GM19397 (cell line): Measurements from ENCODE around the gene AQP5.

ENCODE experiments used
- ATAC-seq: cut with Tn5 transposase; IDR thresholded peaks from one replicate; pipeline ENCODE4 v1.9.1; 2021; ENCODE audit warnings: mild to moderate bottlenecking, moderate library complexity; ENCODE audit not compliant: unreplicated experiment

Gene AQP5

DNA sequence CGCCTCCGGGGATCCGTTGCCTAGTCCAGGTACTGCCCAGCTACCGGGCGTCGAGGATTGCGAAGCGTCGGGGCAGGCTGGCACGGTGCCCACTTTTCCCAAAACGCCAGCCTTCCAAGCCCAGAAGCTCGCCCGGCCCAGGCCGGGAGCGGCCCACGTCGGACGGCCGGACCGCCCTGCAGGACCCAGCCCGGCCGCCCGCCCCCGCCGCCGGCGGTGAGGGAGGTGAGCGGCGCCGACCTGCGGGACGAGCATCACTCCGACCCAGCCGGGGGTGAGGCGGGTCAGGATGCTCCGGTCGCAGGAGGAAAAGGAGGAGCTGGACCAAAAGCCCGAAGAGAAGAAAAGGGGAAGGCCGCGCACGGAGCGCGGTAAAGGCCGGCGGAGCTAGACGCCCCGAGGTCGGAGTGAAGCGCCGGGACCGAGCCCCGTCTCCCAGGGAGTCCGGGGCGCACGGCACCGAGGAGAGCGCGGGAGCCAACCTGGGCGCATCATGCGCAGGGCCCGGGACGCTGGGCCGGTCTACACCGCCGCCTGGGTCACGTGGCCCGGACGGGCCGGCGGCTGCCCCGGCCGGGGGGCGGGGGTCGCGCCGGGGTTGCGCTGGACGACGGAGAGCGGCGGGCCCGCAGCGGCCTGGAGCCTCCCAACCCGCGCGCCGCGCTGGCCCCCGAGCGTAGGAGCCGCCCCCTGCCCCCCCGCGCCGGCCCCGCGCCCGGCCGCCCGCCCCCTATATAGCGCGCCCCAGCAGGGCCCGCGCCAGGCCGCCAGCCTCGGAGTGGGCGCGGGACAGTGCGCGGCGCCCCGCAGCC lies at the start of gene AQP5:
Gene AQP5, plus strand, starts transcription at position 762 of the 812 bp plus-strand sequence. CDS start 146 bp downstream, outside the sequence.
- no peak for ATAC-seq

GRCh38 chr12:49912345-49913255 lies 49.1 kb upstream of the AQP5 start:
- ATAC-seq, result no peak

DNA sequence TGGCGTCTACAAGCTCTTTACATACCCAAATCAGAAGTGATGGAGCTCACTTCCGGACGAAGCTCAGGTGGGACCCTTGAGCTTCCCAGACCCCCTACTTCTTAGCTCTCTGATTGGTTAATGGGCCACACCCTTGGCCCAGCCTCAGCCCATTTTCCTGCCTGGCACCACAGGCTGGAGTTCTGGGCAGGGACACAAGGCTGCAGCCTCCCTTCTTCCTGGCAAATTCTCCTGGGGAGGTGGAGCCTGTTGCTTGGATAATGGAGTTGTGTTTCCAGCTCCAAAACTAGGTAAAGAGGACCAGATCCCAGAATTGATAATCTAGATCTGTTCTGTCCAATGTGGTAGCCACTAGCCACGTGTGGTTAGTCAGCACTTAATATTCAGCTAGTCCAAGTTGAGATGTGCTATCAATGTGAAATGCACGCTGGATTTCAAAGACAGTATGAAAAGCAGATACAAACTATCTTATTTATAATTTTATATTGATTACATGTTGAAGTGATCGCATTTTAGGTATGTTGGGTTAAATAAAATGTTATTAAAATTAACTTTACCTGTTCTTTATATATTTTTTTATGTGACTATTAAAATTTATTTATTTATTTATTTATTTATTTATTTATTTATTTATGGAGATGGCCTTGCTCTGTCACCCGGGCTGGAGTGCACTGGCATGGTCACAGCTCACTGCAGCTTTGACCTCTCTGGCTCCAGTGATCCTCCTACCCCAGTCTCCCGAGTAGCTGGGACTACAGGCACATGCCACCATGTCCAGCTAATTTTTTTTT lies 45.3 kb upstream of the AQP5 start:
- ATAC-seq, result no peak

DNA sequence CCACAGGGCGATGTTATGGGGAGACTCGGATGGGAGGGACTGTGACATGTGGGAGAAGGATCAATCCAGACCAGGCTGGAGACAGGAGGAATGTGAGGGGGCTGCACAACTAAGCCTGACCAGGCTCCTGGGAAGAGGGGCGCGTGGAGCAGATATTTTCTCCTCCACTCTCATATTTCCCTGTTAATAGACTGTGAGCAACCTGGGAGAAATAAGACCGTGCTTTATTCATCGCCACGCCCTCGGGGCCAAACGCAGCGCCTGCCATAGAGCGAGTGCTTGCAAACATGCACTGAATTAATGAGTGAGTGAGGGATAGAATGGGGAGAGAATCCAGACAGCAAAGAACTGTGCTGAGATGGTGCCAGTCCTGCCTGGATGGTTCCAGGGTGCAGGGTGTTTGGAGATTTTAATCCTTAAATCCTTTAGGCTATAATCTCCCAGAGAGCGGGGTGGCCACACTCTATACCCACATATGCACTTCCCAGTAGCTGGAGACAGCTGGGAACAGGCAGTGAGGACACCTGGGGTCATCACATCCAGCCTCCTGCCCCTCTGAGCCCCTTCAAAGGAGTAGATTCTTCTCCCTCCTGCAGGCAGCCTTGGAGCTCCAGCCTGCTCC lies 44.4 kb upstream of the AQP5 start:
- ATAC-seq, result no peak

DNA sequence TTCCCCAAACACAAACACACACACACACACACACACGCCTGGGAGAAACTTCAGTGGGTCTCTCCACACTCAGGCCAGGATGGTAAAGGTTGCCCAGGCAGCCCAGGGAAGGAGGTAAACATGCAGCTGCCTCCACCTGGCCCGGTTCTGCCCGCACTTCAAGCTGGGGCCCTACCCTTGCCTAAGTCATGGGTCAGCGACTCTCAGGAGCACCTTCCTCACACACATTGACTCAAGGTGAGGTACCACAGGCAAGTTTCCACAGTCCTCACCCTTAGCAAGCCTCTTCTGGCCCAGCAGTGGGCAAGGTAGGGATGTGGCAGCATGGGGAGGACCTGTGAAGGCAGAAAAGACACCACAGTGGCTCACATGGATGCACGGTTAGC lies 43.9 kb upstream of the AQP5 start:
- ATAC-seq, result no peak

DNA sequence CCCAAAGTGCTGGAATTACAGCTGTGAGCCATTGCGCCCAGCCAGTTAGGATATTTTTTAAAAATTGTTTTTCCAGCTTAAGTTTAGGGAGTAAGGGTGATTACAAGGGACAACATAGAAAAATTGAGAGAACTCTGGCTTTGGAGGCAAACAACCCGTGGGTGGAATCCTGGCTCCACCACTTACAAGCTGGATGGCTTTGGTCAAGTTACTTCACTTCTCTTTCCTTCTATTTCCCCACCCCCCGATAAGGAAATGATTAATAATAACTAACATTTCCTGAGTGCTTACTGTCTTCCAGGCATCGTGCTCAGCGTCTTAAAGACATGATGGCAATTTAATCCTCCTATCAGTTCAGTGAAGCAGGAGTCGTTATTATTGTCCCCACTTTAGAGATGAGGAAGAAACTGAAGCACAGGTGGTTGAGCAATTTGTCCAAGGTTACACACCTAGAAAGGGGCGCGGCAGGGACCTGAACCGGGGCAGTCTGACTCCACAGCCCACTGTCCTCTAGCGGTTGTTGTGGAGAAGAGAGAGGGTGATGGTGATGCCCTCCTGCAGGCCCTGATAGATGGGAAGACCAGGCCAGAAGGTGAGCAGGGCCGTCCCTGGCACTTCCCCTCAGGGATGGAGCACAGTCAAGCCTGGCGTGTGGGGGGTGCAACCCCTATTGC lies 41.3 kb upstream of the AQP5 start:
- ATAC-seq, result no peak

DNA sequence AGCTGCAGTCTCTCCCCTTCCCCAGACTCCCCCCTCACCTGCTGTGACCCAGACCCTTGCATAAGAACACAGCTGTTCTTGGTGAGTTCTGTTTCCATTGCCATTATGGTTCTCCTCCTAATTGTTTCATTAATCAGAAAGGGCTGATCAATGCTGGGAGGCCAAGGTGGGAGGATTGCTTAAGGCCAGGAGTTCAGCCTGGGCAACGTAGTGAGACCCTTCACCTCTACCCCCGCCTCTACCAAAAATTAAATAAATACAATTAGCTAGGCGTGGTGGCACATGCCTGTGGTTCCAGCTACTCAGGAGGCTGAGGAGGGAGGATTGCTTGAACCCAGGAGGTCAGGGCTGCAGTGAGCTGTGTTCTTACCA lies 40.8 kb upstream of the AQP5 start:
- no peak for ATAC-seq

DNA sequence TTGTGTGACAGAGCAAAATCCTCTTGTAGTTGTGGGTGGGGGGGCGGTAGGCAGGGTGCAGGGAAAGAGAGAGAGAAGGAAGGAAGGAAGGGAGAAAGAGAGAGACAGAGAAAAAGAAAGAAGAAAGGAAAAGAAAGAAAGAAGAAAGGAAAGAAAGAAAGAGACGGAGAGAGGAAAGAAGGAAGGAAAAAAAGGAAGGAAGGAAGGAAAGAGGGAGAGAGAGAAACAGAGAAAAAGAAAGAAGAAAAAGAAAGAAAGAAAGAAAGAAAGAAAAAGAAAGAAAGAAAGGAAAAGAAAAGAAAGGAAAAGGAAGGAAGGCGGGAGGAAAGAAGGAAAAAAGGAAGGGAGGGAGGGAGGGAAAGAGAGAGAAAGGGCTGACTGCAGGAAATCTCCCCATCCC lies 40.4 kb upstream of the AQP5 start:
- no peak for ATAC-seq

GRCh38 chr12:49921936-49922335 lies 39.7 kb upstream of the AQP5 start:
- no peak for ATAC-seq

GRCh38 chr12:49922349-49923034 lies 39.2 kb upstream of the AQP5 start:
- ATAC-seq, result no peak

DNA sequence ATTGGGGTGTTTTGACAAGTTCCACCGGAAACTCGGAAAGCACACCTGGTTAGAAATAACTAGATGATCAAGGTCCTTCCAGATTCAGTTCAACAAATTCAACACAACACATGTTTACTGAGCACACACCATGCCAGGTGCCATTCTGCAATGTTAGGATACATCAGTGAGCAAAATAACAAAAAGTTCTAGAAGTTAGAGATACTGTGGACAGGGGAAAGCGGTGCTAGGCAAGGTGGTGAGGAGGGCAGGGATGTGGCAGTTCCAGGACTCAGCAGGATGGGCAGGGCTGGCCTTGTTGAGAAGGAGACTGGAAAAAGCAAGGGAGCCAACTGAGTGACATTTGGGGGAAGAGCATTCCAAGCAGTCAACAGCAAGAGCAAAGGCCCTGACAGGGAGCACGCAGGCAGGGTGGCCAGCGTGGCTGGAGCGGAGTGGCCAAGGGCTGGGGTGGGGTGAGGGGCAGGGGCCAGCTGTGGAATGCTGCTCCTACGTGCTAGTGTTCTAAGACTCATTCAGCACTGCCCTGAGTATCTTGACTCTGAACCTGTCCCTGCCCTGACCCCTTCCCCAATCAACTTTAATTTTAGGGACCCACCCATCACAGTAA lies 38.5 kb upstream of the AQP5 start:
- no peak for ATAC-seq

GRCh38 chr12:49923880-49924556 lies 37.7 kb upstream of the AQP5 start:
- no peak for ATAC-seq

DNA sequence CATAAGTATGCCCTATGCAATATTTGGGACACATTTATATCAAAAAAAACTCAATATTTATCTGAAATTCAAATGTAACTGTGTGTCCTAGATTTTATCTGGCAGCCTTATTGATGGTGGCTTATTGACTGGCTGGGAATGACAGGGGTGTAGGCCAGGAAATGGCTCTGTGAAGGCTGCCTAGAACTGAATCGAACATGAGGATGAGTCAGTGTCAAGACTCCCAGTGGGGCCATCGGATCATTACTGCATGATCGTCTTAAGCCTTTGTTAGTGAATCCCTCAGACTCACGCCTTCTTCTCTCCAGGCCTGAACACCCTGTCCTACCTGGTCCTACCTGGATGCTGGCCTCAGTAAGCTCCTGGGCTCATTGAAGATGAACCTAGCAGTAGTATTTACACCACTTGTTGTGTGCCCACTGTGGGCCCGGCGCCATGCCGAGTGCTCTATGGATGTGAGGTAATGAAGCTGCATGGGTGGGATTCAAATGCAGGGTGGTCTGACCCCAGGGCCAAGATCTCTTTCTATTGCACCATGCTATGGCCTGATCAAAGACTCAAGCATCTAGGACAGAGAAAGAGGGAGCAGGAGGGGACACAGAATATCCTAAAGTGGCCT lies 36.9 kb upstream of the AQP5 start:
- ATAC-seq, result no peak

DNA sequence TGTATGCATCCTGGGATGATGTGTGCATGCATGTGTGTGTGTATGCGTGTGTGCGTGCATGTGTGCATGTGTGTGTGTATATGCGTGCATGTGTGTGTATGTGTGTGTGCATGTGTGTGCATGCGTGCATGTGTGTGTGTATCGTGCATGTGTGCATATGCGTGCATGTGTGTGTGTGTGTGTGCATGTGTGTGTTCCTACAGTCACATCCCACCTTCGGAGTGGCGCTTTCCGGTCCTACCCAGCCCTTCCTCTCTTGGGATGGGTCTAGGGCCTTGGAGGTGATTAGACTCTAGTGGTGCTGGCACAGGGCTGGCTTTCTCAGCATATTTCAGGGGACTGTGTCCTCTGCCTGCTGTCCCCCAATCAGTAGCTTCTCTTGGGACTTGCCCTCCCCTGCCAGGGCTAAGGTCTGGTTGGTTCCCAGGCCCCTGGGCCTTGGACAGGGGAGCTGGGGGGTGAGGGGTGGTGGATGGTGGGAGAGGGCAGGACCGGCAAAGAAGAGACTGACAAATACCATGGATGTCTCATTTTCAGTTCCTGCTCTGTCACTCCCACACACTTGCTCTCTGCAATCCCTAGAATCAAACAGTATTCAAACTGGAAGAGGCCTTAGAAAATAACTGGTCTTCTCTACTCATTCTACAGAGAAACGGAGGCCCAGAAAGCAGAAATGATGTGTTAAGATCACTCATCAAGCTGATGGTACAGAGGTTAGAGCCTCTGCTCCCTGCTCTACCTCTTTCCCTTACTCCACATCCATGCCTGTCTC lies 36.1 kb upstream of the AQP5 start:
- no peak for ATAC-seq

DNA sequence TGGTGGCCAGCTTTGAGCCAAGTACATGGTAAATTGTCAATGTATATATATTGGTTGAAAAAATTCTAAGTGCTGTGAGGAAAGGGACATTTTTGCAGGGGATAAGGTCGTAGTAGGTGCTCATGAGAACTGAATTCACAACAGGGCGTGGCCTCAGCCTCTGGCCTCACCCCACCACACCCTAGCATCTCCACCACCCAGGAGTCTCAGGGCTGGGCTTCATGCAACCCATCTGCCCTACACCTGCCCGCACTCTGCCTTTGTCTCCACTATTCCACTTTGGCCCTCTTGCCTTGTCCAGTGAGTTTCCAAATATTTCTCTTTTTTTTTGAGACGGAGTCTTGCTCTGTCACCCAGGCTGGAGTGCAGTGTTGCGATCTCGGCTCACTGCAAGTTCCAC lies 33.2 kb upstream of the AQP5 start:
- no peak for ATAC-seq

DNA sequence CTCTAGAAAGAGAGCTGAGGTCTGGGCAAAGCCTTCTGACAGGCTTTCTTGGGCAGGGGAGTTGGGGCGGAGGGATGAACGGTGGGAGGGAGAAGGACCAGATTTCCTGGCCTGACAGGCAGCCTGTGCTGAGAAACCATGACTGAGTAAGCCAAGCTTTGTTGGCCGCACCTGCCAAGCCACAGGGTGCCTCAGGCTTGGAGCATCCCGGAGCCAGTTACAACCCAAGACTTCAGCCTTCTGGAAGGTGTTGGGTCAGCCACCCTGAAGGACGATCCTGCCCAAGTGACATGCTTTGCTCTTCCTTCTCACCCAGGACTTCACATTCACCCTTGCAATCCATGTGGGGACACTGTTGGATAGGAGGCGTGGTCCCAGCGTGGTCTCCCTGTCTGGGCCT lies 32.1 kb upstream of the AQP5 start:
- no peak for ATAC-seq

DNA sequence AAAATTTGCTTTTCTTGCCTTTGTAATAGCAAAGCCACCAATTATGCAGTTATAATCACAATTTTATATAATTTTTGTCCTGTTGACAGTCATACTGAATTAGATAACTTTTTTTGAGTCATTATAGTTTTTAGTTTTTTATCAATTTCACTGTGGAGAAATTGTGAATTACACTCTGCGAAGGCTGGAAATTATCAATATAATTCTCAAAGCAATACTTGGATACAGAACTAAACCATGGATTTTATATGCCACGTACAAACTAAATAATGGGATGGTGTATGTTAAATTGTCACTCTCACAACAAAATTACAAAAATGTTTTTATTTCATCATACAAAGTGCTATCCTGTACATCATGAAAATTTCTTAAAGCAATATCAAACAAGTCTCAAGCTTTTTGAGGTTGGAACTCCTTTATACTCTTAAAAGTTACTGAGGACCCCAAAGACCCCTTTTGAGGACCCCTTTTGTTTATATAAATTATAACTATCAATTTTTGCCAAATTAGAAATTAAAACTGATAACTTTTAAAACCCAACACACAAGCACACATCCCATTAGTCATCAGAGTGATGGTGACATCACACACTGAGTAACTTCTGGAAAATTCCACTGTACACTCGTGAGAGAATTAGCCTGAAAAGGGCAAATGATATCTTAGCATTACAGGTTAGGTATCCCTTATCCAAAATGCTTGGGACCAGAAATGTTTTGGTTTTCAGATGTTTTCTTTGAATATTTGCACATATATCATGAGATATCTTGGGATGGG lies 31.0 kb upstream of the AQP5 start:
- ATAC-seq, result no peak
